GM10248 (cell line): Measurements from ENCODE around the gene ZNF613.
A peak's percentile ranks its signal among the peaks of the same experiment; 100 is the strongest.

Experiments
- CTCF ChIA-PET: fragments of 300-600 bp; sonication (Branson Sonifier 250); formaldehyde crosslinking; extraction: SDS; loops from one replicate; lab custom pipeline; 2021; ENCODE audit warnings: antibody characterized with exemption; lab: Yijun Ruan, JAX
- POLR2A ChIA-PET: fragments of 350-650 bp; sonication (Branson Sonifier 250); formaldehyde crosslinking; extraction: SDS; loops from one replicate; lab custom pipeline; 2020; ENCODE audit warnings: antibody characterized with exemption; lab: Yijun Ruan, JAX
- DNase-seq: peaks from one replicate; pipeline ENCODE4 v3.0.0; 2012; ENCODE audit errors: extremely low spot score
- TF ChIP-seq, protein P1 (sequence below): IDR thresholded peaks from 2 replicates; pipeline ENCODE4 v1.5.1; 2012; ENCODE audit warnings: mild to moderate bottlenecking, low read depth; ENCODE audit errors: extremely low read depth, missing control alignments, control extremely low read depth

ZNF613 gene

DNA sequence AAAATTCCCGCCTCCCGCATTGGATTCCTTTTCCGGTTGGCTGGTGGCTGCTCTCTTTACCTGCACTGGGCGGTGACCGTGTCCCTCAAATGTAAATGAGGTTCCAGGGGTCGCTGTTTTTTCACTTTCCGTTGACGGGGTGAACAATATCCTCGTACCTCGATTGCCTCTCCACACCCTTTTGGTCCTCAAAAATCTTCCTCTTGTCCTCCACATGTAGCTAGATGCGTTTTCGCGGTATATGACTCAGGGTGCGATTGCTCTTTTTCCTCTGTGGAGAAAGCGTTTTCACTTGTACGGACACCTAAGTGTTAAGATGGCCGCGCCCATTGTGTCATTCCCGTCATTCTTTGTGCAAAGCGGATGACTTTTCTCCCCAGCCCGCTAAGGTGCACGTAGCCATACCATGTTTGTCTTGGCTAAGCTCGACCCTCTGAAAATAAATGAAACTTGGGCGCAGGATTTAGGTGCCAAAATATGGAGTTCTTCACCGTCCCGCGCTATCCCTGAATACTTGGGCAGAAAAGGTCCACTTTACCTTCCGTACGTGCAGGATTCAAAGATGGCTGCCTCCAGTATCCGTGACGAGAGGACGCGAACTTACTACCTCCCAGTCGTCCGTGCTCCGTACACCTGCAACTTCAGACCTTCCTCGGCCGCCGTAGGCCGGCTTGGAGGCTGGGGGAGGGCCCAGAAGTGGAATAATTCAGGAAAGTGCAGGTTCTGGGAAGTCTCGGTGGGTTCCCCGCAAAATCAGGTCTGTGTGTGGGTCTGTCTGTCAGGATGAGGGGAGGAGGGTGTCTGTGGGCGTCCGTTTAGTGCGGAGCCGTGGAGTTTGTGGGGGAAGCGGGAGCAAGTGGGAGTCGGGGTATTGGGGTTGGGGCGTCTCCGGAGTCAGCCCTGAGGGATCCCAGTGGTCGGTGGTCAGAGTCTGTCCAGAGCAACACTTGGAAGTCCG is at the start of gene ZNF613:
Gene ZNF613 (plus strand): TSS at position 689 of the 958 bp plus-strand sequence. CDS start 8,749 bp downstream, outside the sequence.
- TF ChIP-seq, protein P1, sequence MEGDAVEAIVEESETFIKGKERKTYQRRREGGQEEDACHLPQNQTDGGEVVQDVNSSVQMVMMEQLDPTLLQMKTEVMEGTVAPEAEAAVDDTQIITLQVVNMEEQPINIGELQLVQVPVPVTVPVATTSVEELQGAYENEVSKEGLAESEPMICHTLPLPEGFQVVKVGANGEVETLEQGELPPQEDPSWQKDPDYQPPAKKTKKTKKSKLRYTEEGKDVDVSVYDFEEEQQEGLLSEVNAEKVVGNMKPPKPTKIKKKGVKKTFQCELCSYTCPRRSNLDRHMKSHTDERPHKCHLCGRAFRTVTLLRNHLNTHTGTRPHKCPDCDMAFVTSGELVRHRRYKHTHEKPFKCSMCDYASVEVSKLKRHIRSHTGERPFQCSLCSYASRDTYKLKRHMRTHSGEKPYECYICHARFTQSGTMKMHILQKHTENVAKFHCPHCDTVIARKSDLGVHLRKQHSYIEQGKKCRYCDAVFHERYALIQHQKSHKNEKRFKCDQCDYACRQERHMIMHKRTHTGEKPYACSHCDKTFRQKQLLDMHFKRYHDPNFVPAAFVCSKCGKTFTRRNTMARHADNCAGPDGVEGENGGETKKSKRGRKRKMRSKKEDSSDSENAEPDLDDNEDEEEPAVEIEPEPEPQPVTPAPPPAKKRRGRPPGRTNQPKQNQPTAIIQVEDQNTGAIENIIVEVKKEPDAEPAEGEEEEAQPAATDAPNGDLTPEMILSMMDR: no peak
- CTCF ChIA-PET: no interaction called here
- DNase-seq: peak; percentile 90
- POLR2A ChIA-PET: no interaction called here

DNA sequence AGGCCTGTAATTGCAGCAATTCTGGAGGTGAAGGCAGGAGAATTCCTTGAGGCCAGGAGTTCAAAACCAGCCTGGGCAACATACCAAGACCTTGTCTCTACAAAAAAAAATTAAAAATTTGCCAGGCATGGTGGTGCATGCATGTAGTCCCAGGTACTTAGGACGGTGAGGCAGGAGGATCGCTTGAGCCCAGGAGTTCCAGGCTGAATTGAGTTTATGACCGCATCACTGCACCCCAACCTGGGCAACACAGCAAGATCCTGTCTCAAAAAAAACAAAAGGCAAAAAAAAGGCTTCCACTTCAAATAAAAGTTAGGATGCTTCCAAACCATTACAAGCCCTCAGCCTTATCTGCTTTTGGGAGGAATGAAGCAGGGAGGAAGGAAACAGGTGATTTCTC is 44.8 kb upstream of the ZNF613 start:
- DNase-seq: no peak
- ChIA-PET CTCF (no interaction called here), POLR2A (no interaction called here)
- TF ChIP-seq, protein P1: no peak

DNA sequence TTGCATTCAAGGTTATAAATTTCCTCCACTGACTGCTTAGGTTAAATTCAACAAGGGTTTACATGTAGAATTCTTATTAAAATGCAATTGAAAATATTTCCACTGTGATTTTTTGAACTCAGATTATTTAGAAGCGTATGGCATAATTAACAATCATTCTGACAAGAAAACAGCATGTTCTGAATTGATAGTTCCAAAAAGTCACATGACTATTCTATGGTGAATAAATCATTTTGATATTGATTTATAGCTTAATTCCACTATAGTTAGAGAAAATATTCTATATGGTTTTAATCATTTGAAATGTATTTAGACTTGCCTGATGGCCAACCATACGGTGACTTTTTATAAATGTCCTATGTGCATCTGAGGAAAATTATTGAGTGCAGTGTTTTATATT is 42.6 kb upstream of the ZNF613 start:
- TF ChIP-seq, protein P1: no peak
- ChIA-PET CTCF (no interaction called here), POLR2A (no interaction called here)
- no peak for DNase-seq

DNA sequence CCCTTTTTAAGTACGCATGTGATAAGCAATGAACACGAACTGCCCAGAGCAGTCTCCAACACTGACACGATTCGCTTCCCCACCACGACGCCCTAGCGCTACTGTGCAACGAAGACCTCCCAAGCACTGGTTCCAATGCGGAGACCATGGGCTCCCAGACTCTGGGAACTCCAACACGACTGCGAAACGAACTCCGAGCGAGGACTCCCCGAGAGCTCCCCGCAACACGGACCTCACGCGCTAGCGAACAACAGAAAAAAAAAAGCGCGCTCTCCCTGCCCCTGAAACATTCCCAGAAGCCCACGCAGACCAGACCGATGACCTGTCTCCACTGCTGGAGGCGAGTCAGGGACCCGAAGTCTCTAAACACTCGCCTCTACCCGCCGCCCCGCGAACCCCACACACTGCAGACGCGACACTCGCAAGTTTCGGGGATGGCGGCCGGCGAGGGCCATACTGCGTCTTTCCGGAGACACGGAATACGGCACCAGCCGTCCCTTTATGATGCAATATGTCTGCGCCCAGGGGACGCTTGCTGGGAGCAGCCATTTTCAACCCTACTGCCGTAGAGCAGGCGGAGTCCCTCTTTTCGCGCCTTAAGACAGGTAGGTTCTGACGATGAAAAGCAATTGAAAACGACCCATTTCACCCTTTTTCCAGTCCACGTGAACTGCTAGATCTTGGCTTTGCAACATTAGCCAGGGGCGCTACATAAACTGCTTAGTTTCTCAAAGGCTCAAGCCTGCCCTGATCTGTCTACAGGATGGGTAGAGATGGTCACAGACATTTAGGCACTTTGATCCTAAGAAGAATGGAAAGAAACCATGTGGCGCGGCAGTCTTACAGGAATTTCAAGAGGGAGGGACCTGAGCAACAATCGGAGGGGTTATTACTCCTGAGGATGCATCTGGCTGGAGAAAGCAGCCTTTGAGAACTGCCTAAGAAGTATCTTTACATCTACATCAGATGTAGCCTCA is 39.5 kb upstream of the ZNF613 start, which contains the start of gene ZNF577:
Gene ZNF577 (minus strand): TSS at position 430 of the 977 bp plus-strand sequence. CDS start 7,569 bp downstream, outside the sequence.
- ChIA-PET POLR2A (no interaction called here), CTCF (no interaction called here)
- TF ChIP-seq, protein P1: no peak
- DNase-seq: peak; percentile 33

DNA sequence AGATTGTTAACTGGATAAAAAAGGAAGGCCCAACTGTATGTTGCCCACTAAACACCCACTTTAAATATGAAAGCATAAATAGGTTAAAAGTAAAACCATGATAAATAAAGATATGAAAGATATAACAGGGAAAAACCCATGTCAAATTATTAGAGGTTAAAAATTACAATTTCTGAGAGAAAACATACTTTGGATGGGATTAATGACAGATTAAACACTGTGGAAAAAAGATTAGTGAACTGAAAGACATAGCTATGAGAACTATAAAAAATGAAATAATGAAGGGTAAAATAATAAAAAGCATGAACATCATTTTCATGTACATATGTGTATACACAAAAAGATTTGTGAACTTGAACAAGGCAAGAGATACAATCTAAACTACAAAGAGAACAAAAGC is 37.3 kb upstream of the ZNF613 start:
- CTCF ChIA-PET: no interaction called here
- DNase-seq: no peak
- POLR2A ChIA-PET: no interaction called here
- TF ChIP-seq, protein P1: no peak
